H4 (cell line): ENCODE results near the gene AMOT. TPM values are rescaled to one million over a fixed set of nuclear protein-coding genes. Genes with fewer than 3 reads are reported as not detected.
"Not testable (repeated sequence)": the region's sequence is repeated elsewhere in the genome, so short reads cannot be mapped to it uniquely, and the experiment has no call there.

Experiments
- DNase-seq: peaks from one replicate; pipeline ENCODE4 v3.0.0-alpha.2; 2015; ENCODE audit warnings: low spot score
- total RNA-seq: library from RNA; depleted of rRNA; stranded (reverse); fragments of >200 nt; shearing (Covaris generic); gene quantifications from 2 replicates; pipeline ENCODE4 v1.2.3, GENCODE V29; 2014; rRNA removed

AMOT gene, protein sequence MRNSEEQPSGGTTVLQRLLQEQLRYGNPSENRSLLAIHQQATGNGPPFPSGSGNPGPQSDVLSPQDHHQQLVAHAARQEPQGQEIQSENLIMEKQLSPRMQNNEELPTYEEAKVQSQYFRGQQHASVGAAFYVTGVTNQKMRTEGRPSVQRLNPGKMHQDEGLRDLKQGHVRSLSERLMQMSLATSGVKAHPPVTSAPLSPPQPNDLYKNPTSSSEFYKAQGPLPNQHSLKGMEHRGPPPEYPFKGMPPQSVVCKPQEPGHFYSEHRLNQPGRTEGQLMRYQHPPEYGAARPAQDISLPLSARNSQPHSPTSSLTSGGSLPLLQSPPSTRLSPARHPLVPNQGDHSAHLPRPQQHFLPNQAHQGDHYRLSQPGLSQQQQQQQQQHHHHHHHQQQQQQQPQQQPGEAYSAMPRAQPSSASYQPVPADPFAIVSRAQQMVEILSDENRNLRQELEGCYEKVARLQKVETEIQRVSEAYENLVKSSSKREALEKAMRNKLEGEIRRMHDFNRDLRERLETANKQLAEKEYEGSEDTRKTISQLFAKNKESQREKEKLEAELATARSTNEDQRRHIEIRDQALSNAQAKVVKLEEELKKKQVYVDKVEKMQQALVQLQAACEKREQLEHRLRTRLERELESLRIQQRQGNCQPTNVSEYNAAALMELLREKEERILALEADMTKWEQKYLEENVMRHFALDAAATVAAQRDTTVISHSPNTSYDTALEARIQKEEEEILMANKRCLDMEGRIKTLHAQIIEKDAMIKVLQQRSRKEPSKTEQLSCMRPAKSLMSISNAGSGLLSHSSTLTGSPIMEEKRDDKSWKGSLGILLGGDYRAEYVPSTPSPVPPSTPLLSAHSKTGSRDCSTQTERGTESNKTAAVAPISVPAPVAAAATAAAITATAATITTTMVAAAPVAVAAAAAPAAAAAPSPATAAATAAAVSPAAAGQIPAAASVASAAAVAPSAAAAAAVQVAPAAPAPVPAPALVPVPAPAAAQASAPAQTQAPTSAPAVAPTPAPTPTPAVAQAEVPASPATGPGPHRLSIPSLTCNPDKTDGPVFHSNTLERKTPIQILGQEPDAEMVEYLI
- 4.3 and 6.7 TPM in 2 replicates for total RNA-seq

DNA sequence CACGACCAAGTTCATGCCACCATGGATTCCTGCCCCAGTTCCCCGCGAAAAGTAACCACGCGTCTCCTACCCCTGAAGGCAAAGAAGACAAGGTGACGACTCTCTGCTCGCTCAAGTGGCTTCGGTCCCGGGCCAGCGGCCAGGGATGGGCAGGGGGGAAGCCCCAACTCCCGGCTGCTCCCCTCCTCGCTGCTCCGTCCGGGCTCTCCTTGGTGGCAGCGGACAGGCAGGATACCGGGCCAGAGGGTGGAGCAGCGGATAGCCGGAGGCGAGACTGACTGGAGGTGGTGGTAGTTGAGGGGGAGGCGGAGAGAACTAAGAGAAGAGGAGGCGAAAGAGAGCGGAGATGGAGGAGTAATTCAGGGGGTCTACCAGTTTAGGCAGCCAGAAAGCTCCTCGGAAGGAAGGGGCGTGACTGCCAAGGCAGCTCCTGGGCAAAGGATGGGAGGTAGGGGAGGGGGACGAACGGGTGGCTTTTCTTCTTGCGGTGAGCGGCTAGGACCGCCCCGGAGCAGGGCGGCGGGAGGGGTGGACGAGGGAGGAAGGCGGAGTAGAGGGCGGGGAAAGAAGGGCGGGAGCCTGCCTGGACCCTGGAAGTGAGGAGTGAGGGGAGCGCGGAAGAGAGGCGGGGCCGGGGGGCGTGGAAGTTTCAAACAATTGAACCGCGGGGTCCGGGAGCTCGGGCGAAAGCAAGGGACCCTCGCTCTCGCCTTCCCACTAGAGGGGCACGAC is at the start of gene AMOT:
Gene AMOT (minus strand): TSS at position 450 of the 732 bp plus-strand sequence. CDS start 17,705 bp downstream, outside the sequence.
- DNase-seq = peak; percentile 79

DNA sequence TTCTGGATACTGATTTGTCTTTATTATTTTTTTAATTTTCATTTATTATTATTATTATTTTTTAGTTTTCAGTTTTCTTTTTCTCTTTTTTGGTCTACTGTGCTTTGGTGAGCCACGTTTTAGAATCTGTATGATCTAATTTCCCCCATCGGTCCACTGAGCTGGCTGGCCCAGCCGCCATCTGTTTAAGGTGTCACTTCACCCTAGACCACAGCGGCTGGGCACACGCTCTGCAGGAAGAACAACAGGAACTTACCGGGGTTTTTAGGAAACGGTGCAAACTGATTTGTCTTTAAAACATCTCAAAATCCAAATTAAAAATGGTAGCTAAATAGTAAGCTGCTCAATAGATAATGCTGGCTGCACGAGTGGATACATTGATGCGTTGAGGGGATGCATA is 48.8 kb upstream of the AMOT start:
- no peak for DNase-seq

DNA sequence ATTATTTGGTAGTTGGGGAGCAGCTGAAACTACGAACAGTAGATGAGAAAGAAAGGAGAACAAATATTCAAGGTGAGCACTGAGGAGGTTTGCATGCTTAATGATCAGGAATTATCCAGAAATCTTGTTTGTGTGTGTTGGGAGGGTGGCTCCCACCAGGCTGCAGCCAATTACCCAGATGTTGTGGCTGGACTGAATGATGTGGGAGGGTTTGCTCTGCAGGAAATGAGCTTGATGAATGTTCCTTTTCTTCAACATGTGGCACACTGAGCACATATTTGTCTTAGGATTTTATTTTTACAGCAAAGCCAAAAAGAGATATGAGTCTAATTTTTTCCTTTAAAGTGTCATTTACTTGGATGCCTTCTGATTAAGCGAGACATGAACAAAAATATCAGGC is 48.3 kb upstream of the AMOT start:
- DNase-seq = no peak

DNA sequence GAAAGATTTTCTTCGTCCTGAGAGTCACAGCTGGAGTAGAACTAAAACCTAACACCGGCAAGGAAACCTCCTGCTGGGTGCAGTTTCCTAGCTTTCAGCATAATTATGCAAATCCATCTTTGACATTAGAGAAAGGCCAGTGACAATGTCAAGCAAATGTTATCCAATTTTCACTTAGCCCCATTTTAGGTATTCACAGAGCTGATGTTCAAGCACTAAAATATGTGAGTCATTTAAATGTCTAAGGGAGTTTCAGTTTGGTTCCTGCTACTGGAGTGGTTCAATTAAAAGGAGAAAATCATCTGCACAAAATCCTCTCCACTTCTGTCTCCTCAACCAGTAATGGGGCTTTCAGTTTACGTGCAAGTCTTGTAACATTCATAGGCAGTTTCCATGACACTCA is 37.1 kb upstream of the AMOT start:
- no peak for DNase-seq

DNA sequence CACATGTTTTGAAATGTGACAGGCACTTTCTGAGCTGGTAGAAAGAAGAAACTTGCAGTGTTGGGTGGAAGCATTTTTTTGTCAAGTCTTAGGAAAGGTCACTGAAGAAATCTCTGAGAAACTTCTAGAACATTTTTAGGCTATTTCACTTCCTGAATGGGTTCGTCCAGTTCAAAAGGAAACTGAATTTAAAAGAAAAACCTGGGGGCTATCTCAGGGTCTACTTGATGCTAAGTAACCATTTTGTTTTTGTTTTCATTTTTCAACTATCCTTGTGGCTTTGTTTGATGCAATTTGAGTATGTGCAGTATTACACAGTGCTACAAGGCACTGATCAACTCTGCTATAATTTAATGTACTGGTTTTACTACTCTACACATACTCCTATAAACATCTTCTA is 34.0 kb upstream of the AMOT start:
- no peak for DNase-seq

DNA sequence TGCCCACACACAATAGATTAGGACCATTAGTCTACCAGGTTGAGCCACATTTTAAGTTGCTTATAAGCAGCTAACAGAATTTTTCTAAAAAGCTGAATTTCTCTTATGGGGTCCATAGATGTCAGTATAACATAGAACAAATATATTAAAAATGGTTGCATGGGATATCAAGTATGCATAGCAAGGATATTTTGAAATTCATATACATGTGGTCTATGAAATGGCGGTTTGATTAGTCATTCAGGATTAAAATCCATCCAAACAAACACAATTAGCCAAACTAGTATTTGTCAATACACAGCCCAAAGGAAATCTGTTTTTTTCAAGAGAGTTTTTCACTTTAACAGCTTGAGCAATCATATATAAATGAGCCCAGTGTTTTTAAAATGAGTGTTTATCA is 33.5 kb upstream of the AMOT start:
- peak; percentile 16 for DNase-seq

DNA sequence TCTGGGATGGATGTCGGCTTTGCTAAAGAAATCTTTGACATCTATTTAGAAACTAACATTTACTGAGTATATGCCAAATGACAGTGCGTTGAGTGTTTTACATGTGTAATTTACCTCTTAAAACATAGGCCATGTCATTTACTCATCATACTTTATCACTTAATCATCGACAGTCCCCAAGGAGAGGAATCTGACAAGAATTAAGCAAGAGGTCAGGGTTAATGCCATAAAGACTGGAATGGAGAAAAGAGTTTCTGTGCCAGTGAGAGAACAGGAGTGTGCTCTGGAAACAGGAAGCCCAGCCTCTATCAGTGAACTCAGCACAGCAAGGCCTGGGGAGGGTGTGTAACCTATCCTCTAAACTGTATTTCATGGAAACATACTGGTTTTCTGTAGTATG is 28.0 kb upstream of the AMOT start:
- no peak for DNase-seq

DNA sequence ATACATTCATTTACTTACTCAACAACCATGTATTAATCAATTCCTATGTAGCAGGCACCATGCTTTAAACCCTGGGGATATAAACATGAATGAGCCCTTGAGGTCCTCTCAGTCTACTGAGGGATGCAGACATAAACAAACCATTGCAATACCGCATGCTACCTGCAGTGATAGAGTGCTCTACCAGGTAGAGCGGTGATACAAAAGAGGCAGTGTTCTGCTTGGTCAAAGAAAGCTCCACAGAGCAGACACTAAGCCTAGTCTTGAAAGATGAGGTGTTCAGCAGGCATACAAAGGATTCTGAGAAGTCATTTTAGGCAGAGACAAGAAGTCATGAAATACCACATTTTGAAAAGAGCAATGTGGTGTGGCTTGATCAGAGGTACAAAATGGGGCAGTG is 26.9 kb upstream of the AMOT start:
- no peak for DNase-seq

DNA sequence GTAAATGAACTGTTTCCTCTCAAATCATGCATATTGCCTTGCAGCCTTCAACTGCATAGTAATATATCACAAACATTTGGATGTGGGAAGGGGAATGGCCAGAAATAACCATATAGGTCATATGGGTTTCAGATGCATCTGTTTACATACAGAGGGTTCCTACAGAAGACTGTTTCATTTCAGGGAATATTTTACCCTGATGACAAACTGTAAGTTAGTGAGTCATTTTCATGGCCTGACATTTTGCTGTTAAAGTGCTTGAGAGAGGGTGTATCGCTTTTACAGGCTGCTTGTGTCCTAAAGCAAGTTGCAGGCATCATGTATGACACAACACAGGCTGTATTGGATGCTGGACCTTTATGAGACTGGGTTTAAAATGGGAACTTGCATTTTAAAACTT is 25.5 kb upstream of the AMOT start:
- DNase-seq = no peak

DNA sequence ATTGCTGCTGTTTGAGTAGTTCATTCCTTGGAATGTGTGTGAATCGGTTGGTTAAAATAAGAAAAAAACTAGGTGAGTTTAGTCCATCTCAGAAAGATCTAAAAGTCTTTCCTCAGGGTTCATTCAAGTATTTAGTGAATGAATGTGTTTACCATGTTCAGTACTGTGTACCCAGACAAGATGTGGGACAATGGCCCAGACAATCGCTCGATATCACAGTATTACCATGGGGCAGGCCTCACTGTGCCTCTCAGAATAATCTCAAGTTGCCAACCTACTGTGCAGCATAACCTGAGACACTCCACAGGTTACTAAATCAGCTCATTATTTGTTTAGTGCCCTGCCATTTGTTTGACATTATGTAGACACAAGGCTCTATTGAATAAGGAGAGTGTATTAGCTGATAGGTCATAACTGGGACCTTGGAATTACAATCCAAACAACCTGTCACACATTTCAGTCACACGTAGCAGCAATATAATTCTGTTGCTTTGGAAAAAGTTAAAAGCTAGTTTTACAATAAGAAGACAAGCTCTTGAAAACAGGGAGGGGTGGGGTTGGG is 24.9 kb upstream of the AMOT start:
- DNase-seq = no peak

DNA sequence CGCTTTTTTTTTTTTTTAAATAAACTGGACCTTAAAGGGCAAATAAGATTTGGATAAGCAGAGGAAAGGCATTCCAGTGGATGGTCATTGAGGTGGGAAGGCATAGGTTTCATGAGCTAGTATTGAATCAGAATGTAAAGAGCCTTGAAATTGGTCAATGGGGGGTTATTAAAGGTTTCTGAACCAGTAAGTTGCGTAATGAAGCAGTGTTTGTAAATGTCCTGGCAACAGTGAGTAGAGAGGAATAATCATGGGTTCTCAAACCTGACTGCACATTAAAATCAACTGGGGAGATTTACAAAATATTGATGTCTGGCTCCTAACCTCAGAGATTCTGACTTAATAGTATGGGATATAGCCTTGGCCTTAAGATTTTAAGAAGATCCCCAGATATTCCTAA is 23.2 kb upstream of the AMOT start:
- DNase-seq = no peak

DNA sequence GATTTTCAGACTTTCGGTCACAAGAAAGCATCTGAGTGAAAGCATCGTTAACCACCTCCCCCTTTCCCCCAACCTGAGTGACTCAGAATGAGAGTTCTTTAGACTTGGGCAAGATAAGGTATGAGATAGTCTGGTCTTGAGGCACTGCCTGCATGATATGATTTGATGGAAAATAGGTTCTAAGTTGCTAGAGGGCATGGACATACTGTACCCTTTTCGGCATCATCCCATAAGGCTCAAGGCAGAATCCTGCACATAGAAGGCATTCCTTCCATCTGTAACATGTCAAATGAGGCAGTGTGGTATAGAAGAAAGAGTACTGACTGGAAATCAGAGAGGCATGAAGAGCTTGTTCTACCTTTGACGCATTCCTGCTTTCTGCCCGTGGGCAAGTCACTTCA is 16.8 kb upstream of the AMOT start:
- DNase-seq = no peak

DNA sequence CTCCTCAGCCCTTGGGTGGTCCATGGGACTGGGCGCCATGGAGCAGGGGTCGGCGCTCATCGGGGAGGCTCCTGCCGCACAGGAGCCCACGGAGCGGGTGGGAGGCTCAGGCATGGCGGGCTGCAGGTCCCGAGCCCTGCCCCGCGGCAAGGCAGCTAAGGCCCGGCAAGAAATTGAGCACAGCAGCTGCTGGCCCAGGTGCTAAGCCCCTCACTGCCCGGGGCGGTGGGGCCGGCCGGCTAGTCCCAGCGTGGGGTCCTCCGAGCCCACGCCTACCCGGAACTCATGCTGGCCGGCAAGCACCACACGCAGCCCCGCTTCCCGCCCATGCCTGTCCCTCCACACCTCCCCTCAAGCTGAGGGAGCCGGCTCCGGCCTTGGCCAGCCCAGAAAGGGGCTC is 14.3 kb upstream of the AMOT start:
- DNase-seq = not testable (repeated sequence)

DNA sequence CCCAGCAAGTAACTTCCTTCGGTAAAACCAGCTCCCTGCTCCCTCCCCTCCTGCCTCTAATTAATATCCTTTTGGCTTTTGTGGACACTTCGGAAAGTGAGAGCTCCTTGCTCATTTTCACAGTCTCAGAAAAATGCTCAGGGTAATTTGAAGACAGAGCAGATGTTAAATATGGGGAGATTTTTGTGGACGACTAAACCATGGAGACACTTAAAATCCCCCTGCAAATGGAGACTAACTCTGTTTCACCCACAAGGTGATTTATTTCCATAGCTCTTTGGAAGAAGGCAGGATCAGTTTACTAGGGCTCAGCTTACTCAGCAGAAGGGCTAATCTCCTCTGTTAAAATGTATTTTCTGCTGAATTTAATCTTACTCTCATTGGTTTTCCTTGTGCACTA is 12.2 kb upstream of the AMOT start:
- no peak for DNase-seq

DNA sequence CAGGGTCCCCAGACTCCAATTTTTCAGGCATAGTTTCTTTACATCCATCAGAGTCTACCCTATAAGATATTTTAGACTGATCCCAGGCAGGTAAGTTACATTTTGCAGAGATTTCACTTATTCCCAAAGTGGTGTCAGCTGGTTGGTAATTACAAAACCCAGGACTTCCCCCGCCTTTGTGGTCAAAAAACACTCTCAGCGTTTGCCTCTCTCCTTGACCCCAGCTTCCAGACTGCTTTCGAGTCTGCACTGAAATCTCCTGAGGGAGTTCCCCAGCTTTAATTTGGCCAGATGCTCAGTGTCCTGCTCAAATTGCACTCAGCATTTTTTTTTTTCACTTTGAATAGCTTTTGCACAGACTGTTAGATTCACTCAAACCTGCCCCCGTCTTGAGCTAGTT is 11.2 kb upstream of the AMOT start:
- DNase-seq = no peak

DNA sequence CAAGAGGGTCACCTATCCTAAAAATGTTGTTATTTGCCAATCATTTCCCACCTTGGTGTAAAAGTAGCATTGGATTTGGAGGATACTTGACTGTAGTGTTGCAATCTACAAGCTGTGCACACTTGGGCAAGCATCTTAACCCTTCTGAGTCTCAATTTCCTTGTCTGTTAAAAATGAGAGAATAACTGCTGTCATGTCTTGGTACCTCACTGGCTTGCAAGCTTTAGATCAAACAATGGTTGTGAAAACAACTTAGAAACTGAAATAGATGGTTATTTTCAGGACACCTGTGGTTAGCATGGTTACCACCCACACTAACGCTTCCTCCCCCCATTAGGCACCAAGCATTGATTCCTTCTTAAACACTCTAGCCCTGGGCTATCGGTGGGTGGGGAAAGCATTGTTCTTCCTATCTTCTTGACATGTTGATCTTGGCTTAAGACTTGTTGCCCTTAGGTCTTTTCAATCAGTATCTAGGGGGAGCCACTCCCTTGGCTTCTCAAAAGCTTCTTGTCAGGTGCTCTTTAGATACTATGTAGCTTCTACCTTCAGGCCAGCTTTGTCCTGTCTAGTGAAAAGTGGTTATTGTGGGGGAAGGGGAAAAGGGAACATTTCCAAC is 10.6 kb upstream of the AMOT start:
- DNase-seq = no peak

DNA sequence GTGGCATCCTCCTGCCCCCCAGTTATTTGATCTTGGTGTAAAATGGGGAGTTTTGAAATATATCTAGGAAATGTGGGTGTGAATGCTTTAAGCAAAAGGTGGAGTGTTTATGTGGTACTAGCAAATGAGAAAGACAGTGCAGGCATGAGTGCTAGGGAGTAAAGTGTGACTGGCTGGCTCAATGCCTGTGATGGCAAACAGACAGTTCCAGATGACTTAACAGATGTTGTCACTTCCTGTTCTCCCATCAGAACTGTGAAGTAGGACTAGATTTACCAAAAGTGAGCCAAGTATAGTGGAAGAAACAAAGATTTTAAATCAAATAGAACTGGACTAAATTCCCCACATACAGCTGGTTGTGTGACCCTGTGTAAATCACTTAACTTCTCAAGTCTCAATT is 8.4 kb upstream of the AMOT start:
- no peak for DNase-seq

DNA sequence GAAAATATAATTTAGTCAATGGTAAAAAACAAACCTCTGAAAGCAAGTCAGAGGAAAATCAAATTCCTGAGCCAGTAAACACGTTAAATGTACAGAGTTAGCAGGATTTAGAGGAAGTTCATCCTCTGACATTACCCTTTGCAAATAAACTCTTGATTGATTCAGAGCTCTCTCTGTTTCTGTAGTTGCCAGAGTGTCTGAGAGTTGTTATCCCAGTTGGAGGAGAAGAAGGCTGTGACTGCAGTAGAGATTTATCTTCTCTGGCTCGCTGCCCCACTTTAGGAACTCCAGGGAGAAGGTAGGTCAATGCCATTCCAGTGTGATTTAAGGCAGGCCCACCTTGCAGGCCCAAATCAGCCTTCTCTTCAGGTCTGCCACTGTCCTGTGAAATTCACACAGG is 6.2 kb upstream of the AMOT start:
- no peak for DNase-seq

DNA sequence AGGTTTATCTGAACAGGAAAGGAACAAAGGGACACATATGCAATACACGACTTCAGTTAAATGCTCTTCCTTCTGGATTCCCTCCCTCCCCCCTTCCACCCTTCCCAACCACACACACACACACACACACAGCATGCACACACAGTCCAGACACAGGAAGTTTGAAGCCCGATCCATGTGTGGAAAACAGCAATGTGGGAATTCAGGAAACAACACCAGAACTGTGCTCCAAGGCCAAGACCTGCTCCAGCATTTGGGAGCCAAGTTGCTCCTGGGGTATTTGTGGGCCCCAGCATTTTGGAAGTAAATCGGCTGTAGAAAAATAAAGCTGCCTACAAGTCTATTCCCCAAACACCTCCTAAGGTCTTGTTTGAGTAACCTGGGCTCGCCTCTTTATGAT is 5.6 kb upstream of the AMOT start:
- no peak for DNase-seq

DNA sequence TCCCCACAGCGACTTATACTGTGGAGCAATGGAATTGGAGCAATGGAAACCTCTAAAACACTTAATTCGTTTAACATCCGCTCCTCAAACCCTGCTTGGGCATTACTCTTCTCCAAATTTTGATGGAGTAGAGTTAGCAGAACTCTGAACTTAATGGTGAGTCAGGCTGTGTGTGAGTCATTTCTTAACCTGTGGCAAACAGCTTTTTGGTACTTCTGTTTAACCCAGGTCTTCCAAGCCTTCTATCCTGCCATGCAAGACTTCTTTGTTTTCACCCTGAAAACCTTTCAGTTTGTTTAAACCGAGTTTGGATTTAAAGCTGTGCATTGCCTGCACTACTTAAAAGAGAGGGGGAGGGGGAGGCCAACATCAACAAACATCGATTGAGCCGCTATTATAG is 3.6 kb upstream of the AMOT start:
- no peak for DNase-seq

DNA sequence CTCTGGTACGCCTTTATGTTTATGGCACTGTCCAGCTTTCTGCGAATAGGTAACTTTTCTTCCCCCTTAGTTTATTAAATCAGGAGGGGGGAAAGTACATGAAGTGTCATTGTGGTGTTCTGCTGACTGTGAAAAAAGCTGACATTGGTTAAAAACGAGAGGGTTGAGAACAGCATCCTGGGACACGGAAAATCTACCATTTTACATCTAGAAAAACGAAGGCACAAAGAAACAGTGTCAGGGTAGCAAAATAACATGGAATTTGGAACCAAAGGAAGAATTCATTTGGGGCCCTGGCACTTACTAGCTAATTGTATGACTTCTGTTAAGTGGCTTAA is 1.2 kb upstream of the AMOT start:
- DNase-seq = no peak
